ENCODE measurements around the gene PDLIM5. TPM values are rescaled to one million over a fixed set of nuclear protein-coding genes. Genes with fewer than 3 reads are reported as not detected.
A peak's percentile ranks its signal among the peaks of the same experiment; 100 is the strongest.

The PDLIM5 gene
- total RNA-seq, 1 experiment from 2014 or later: 58.0 TPM

- H2BK20ac ChIP-seq (ENCODE audit: low read depth, low read length, poor library complexity, severe bottlenecking): no peak overlapping the region
- no peaks in the 10 kb centered on the region for H3K27me3 Mint-ChIP-seq (ENCODE audit: low read depth)
- H4K91ac ChIP-seq (ENCODE audit: insufficient read length, low read depth, low read length): no peak overlapping the region
- peaks cover 4% of the 10 kb centered on the region for H3K4me1 ChIP-seq (ENCODE audit: insufficient read depth, low read length)
- TF ChIP-seq CTCF (conservative IDR thresholded peaks at IDR 0.05): no peak
- H3K79me1 ChIP-seq (ENCODE audit: insufficient read depth, low read depth, low read length, poor library complexity, severe bottlenecking): no peaks in the 10 kb centered on the region
- H2BK15ac ChIP-seq (ENCODE audit: low read depth, low read length): no peak overlapping the region
- H3K36me3 Mint-ChIP-seq (ENCODE audit: insufficient read depth in 1 of 3, low read depth in 3 of 3): peaks cover 1 to 10% (median 9%) of the 10 kb centered on the region in 3 experiments; a peak in 5 of 7 replicates
- H3K79me2 ChIP-seq (ENCODE audit: insufficient read depth, low read length): peaks cover 7% of the 10 kb centered on the region; the same call in 1 of the 2 replicates
- H3T11ph ChIP-seq (ENCODE audit: low read length): no peak overlapping the region
- DNase-seq: no peak
- no peak overlapping the region for H3K14ac ChIP-seq (ENCODE audit: insufficient read depth, low read length)
- peaks cover 50 to 54% of the 10 kb centered on the region in 2 experiments for H3K4me1 Mint-ChIP-seq
- no peaks in the 10 kb centered on the region for H3K27me3 ChIP-seq (ENCODE audit: insufficient read depth, low read length)
- no peak overlapping the region for H3K4me3 Mint-ChIP-seq
- H4K20me1 ChIP-seq (ENCODE audit: control insufficient read depth, insufficient read depth, insufficient read length): no peaks in the 10 kb centered on the region
- H3K4ac ChIP-seq (ENCODE audit: low read depth, low read length): no peak overlapping the region
- H4K8ac ChIP-seq (replicated peaks; ENCODE audit: insufficient read length, low read depth, low read length): no peak overlapping the region
- H3K27ac ChIP-seq (ENCODE audit: insufficient read length, low read depth, low read length): no peak overlapping the region
- H4K5ac ChIP-seq (ENCODE audit: insufficient read length, low read depth, low read length): no peak overlapping the region
- no peaks in the 10 kb centered on the region for H3K23me2 ChIP-seq (ENCODE audit: insufficient read length, low read depth, low read length, poor library complexity, severe bottlenecking)
- H3K56ac ChIP-seq (ENCODE audit: insufficient read length, low read depth, low read length): no peak overlapping the region
- WGBS (ENCODE audit: extremely low coverage, insufficient read length, low lambda C conversion rate): no CpG with 5 or more reads among the region's 4 CpGs
- no peak overlapping the region for H3K9ac ChIP-seq (ENCODE audit: extremely low read depth, insufficient read length, low read length)
- H2AK5ac ChIP-seq (ENCODE audit: insufficient read length, low read length): no peak overlapping the region
- H2BK120ac ChIP-seq (ENCODE audit: low read depth, low read length, poor library complexity, severe bottlenecking): no peak overlapping the region
- no peak overlapping the region for H2BK5ac ChIP-seq (ENCODE audit: insufficient read length, low read length)
- H3K18ac ChIP-seq (ENCODE audit: insufficient read length, low read depth, low read length): no peak overlapping the region
- H3K27ac Mint-ChIP-seq: peak overlapping the region; percentile 5 to 88 (median 25); a peak in 3 of 7 replicates
- H2AFZ ChIP-seq (ENCODE audit: low read length): no peak overlapping the region
- no peaks in the 10 kb centered on the region for H3K9me3 ChIP-seq (ENCODE audit: control insufficient read depth, low read depth, low read length)
- no peak overlapping the region for H2BK12ac ChIP-seq (ENCODE audit: insufficient read length, low read depth, low read length)
- H3K4me2 ChIP-seq (ENCODE audit: insufficient read depth, insufficient read length, low read length): no peak overlapping the region
- H3K23ac ChIP-seq (ENCODE audit: insufficient read length, low read depth, low read length): no peak overlapping the region
- no peaks in the 10 kb centered on the region for H3K9me3 Mint-ChIP-seq
Observed at GRCh38 chr4:94459462-94460161, 7.9 kb downstream of the PDLIM5 start.

All from H9 (cell line).